ENCODE results near the gene SOST.

SOST gene

GRCh38 chr17:43774304-43775250 is 16.0 kb upstream of the SOST start:
- DNase-seq: no peak

- DNase-seq: no peak
These were observed 14.5 kb upstream of the SOST start for GRCh38 chr17:43772877-43773648.

- no peak for DNase-seq
These were observed 12.9 kb upstream of the SOST start for GRCh38 chr17:43771463-43771862.

GRCh38 chr17:43770957-43771356 is 12.4 kb upstream of the SOST start:
- no peak for DNase-seq

- DNase-seq: no peak
These were observed 11.3 kb upstream of the SOST start for GRCh38 chr17:43769859-43770258.

GRCh38 chr17:43769426-43769825 is 10.8 kb upstream of the SOST start:
- DNase-seq: no peak

GRCh38 chr17:43768943-43769342 is 10.4 kb upstream of the SOST start:
- DNase-seq: no peak

GRCh38 chr17:43768382-43768781 is 9.8 kb upstream of the SOST start:
- no peak for DNase-seq

- DNase-seq: no peak
These were observed 9.1 kb upstream of the SOST start for GRCh38 chr17:43767713-43768059.

GRCh38 chr17:43767053-43767712 is 8.6 kb upstream of the SOST start:
- DNase-seq: no peak

GRCh38 chr17:43766413-43767052 is 7.9 kb upstream of the SOST start:
- DNase-seq: no peak

- peak; percentile 82 for DNase-seq
These were observed 1.8 kb upstream of the SOST start for GRCh38 chr17:43760254-43760852.

GRCh38 chr17:43759836-43760235 is 1.2 kb upstream of the SOST start:
- DNase-seq: no peak

- no peak for DNase-seq
These were observed 505 bp downstream of the SOST start for GRCh38 chr17:43758086-43758485.

GRCh38 chr17:43757171-43757660 is 1.4 kb downstream of the SOST start:
- no peak for DNase-seq

- no peak for DNase-seq
These were observed 2.4 kb downstream of the SOST start for GRCh38 chr17:43756201-43756600.

- no peak for DNase-seq
These were observed 3.2 kb downstream of the SOST start for GRCh38 chr17:43755389-43755875.

GRCh38 chr17:43754947-43755346 is 3.6 kb downstream of the SOST start:
- DNase-seq: no peak

- DNase-seq: peak; percentile 48
These were observed 5.0 kb downstream of the SOST start for GRCh38 chr17:43753493-43754129.

GRCh38 chr17:43750153-43750552 is 8.4 kb downstream of the SOST start:
- DNase-seq: no peak

- DNase-seq: no peak
These were observed 13.1 kb downstream of the SOST start for GRCh38 chr17:43745541-43745940.

GRCh38 chr17:43741636-43742035 is 17.0 kb downstream of the SOST start:
- no peak for DNase-seq

Data from NK-92 treated with Interleukin-12 subunit alpha and Interleukin-12 subunit beta, amount 100 ng/mL, for 24 hours (cell line).